ENCODE measurements around the gene TCAIM. TPM values are rescaled to one million over a fixed set of nuclear protein-coding genes. Genes with fewer than 3 reads are reported as not detected.

TCAIM gene
- total RNA-seq, 1 donor from 2014 or later, result 12.9 TPM

DNA sequence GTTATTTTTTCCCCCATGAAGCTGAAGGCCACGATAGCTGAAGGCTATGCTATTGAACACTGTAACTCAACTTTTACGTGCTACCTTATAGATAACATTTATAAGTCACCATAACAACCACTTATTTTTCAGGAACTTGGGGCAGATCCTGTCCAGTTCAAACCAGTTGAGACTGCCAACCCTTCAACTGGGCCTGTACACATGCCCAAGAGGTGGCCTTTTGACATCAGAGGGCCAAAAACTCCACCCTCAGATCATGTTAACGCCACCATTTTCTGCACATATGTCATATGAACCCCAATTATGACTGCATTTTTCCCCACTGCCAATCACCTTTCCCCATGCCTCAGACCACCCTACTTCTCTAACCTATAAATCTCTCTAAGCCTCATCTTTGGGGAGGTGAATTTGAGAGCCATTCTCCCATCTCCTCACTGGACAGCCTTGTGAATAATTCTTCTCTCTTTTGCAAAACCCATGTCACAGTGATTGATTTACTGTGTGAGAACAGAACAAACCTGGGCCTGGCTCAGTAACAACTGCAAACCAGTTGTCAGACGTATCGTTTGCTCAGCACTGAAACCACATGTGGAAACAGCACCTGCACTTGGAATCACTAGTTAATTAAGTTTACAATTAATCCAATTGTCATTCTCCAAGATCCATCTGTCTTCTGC, 96.4 kb downstream of the TCAIM start:
- no peak overlapping the region for H3K4me3 Mint-ChIP-seq
- H3K27ac Mint-ChIP-seq, result no peak overlapping the region
- peaks cover 11% of the 10 kb centered on the region for H3K4me1 Mint-ChIP-seq
- ATAC-seq (ENCODE audit: low read depth) (no peak), DNase-seq (no peak)
- no peaks in the 10 kb centered on the region for H3K27me3 Mint-ChIP-seq
- peaks cover 2% of the 10 kb centered on the region for H3K36me3 Mint-ChIP-seq (ENCODE audit: low read depth)
- intact Hi-C loops (cut with micrococcal nuclease), result no loop called here
- TF ChIP-seq, protein P1, sequence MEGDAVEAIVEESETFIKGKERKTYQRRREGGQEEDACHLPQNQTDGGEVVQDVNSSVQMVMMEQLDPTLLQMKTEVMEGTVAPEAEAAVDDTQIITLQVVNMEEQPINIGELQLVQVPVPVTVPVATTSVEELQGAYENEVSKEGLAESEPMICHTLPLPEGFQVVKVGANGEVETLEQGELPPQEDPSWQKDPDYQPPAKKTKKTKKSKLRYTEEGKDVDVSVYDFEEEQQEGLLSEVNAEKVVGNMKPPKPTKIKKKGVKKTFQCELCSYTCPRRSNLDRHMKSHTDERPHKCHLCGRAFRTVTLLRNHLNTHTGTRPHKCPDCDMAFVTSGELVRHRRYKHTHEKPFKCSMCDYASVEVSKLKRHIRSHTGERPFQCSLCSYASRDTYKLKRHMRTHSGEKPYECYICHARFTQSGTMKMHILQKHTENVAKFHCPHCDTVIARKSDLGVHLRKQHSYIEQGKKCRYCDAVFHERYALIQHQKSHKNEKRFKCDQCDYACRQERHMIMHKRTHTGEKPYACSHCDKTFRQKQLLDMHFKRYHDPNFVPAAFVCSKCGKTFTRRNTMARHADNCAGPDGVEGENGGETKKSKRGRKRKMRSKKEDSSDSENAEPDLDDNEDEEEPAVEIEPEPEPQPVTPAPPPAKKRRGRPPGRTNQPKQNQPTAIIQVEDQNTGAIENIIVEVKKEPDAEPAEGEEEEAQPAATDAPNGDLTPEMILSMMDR (IDR thresholded peaks at IDR 0.05), result no peak
- ChIA-PET POLR2A (interaction anchor here (0.6 kb wide), 1 partner anchor 30 kb away, joined by 10 read pairs; no protein-coding TSS in a partner anchor), CTCF (no interaction called here)
- H3K9me3 Mint-ChIP-seq, result no peaks in the 10 kb centered on the region

DNA sequence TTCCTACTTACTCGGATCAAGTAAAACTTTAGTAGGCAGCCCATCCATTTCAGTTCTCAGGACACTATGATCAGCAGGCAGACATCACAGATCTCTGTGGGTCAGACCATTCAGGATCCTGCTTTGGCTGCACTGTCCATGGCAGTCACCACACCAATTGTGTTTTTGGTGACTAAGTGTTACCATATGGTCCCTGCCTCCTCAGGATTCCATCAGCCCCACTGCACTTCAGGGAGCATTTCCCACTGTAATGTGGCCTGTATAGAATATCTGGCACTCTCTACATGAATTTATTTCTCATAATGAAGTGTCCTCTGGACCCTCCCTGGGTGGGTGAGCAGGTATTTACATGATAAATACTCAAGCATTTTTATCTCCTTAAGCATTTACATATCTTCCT, 97.6 kb downstream of the TCAIM start:
- TF ChIP-seq, protein P1 (IDR thresholded peaks at IDR 0.05), result no peak
- ChIA-PET POLR2A (no interaction called here), CTCF (no interaction called here)
- peaks cover 19% of the 10 kb centered on the region for H3K4me1 Mint-ChIP-seq
- intact Hi-C loops (cut with micrococcal nuclease), result no loop called here
- no peak overlapping the region for H3K4me3 Mint-ChIP-seq
- no peak overlapping the region for H3K27ac Mint-ChIP-seq
- H3K9me3 Mint-ChIP-seq, result no peaks in the 10 kb centered on the region
- ATAC-seq (ENCODE audit: low read depth) (no peak), DNase-seq (no peak)
- no peaks in the 10 kb centered on the region for H3K27me3 Mint-ChIP-seq
- H3K36me3 Mint-ChIP-seq (ENCODE audit: low read depth), result peaks cover 2% of the 10 kb centered on the region

- ChIA-PET CTCF (no interaction called here), POLR2A (no interaction called here)
- Mint-ChIP-seq H3K9me3 (no peaks in the 10 kb centered on the region), H3K36me3 (ENCODE audit: low read depth) (peaks cover 5% of the 10 kb centered on the region), H3K4me1 (peaks cover 21% of the 10 kb centered on the region), H3K4me3 (no peak overlapping the region), H3K27me3 (no peaks in the 10 kb centered on the region), H3K27ac (no peak overlapping the region)
- ATAC-seq (ENCODE audit: low read depth) (no peak), DNase-seq (no peak)
- intact Hi-C loops (cut with micrococcal nuclease), result no loop called here
- TF ChIP-seq, protein P1 (IDR thresholded peaks at IDR 0.05), result no peak
These were observed 99.2 kb downstream of the TCAIM start for GRCh38 chr3:44437800-44438199.

GRCh38 chr3:44439499-44440295, 101.1 kb downstream of the TCAIM start:
- Mint-ChIP-seq H3K27me3 (no peaks in the 10 kb centered on the region), H3K36me3 (ENCODE audit: low read depth) (peaks cover 14% of the 10 kb centered on the region), H3K4me1 (peaks cover 21% of the 10 kb centered on the region), H3K9me3 (no peaks in the 10 kb centered on the region), H3K4me3 (peak overlapping the region; percentile 66), H3K27ac (peak overlapping the region; percentile 92)
- intact Hi-C loops (cut with micrococcal nuclease), result loop anchor here (1.0 kb wide), 2 partner anchors 38 to 101 kb away; partner anchors contain the start of genes TCAIM and ZNF445
- DNase-seq (no peak), ATAC-seq (ENCODE audit: low read depth) (peak; percentile 90)
- TF ChIP-seq, protein P1 (IDR thresholded peaks at IDR 0.05), result no peak
- CTCF ChIA-PET, result interaction anchor here (1.4 kb wide), 1 partner anchor 101 kb away, joined by 6 read pairs; the partner anchor contains the start of gene TCAIM
- POLR2A ChIA-PET, result interaction anchor here (0.7 to 2.5 kb wide), 8 partner anchors 11 to 537 kb away, joined by 3 to 41 read pairs (median 4); partner anchors contain the start of genes EXOSC7, TCAIM, ZDHHC3 and ZKSCAN7
